NCI-H128 (cell line): ENCODE data around the gene CDK5RAP1.

Experiments
- DNase-seq: peaks from one replicate; lab custom pipeline; 2025; ENCODE audit not compliant: unreplicated experiment; lab: John Stamatoyannopoulos, UW

CDK5RAP1 gene

GRCh38 chr20:33337119-33337518, 64.2 kb downstream of the CDK5RAP1 start:
- no peak for DNase-seq

DNA sequence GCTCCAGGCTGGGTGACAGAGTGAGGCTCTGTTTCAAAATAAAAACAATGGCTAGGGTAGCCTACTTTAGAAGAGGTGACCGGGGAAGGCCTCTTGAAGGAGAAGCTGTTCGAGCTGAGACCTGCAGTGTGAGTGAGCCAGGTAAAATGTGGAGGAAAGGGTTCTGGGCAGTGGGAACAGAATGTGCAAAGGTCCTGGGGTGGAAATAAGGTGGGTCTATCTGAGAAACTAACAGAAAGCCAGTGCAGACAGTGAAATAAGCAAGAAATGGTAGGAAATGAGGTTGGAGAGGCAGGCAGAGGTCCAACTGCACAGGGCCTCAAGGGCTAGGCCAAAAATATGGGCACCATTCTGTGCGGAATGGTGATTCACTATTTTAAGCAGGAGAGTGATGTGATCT, 64.9 kb downstream of the CDK5RAP1 start:
- DNase-seq, result no peak

- DNase-seq, result no peak
Measured at GRCh38 chr20:33334111-33334510, 67.2 kb downstream of the CDK5RAP1 start.

GRCh38 chr20:33333616-33334015, 67.7 kb downstream of the CDK5RAP1 start:
- no peak for DNase-seq

DNA sequence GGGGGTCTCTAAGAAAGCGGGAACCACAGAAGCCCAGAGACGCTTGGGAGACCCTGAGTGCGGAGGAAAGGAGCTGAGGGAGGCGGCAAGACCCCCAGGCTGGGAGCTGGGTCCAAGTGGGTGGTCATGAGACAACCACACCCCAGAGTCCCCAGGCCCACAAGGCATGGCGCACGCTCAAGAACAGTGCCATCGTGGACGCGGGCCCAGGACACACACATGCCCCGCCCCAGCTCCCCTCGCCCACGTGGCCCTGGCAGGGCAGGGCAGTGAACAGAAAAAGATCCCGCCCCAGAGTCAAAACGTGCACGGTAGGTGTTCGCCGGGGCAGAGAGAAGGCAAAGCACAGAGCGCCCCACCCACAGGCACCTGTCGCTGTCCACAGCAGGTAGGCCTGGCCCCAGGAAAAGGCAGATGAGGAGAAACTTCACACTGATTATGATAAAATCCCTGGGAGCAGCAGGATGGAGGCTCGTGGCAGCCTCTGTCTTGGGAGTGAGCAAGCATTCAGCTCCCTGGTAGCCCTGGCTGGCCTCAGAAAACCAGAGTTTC, 68.3 kb downstream of the CDK5RAP1 start:
- no peak for DNase-seq

DNA sequence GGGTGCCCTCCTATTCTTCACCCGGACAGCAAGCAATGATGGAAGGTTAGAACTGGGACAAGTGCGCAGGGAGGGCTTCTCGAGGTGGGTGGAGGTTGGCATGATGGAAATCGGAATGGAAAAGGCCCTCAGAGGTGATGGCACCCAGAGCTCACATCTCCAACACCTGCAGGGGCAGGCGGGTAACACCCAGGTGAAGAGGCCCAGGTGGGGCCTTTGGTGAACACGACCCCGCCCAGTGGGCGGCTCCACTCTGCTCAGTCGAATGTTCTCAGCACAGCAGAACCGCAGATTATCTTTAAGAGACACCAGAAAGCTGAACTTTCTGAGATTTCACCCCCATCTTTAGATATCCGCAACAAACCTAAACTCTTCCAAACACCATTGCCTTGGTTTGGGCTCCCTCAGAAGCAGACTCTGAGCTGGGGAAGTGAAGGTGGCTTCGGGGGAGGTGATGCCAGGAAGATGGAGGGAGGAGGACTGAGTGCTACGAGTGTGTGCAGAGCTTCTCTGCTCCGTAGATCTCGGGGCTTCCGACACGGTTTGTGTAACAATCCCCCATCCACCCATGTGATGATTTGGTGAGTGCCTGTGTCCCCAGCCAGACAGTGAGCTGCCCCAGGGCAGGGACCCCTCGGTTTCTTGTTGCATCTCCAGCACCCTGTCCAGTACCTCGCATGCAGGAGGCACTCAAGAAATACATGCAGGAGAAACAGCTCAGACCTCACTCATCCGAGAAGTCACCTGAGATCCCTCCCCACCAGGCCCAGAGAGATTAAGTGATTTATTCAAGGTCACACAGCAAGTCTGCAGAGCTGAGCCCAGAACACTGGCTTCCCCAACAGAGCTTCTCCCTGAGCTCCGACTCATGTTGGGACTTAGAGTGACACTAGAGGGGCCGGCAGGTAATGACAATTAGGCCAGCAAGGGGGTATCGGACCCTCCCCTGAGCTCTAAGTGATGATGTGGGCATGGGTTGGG, 72.9 kb downstream of the CDK5RAP1 start:
- no peak for DNase-seq

DNA sequence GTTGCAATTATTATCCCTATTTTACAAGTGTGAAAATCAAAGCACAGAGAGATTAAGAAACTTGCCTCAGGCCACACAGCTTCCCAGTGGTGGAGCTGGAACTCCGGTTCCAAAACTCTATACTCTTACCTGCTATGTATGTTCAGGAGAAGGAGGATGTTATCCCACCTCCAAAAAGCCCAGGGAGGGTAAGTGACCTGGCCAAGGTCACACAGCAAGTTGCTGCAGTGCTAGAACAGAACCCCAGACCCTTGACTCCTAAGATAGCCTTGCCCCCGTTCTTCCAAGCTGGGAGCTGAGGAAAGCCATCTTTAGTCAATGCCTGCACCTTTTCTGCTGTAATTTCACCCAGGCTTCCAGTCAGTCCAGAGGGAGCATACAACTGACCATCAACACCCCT, 76.0 kb downstream of the CDK5RAP1 start:
- no peak for DNase-seq

- no peak for DNase-seq
Measured at GRCh38 chr20:33323236-33323635, 78.1 kb downstream of the CDK5RAP1 start.

DNA sequence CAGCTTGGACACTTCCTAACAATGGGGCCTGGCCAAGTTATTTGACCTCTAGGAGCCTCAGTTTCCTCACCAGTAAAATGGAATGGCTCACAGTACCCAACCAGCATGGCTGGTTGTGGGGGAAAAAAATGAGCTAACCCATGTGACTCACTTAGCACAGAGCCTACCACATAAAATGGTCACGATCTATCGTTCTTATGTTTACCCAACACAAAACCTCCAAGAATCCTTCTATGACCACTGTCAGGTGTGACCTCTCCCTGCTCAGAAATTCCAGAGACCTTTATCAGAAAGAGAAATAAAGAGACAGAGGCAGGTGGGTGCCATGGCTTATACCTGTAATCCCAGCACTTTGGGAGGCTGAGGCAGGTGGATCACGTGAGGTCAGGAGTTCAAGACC, 78.9 kb downstream of the CDK5RAP1 start:
- no peak for DNase-seq

DNA sequence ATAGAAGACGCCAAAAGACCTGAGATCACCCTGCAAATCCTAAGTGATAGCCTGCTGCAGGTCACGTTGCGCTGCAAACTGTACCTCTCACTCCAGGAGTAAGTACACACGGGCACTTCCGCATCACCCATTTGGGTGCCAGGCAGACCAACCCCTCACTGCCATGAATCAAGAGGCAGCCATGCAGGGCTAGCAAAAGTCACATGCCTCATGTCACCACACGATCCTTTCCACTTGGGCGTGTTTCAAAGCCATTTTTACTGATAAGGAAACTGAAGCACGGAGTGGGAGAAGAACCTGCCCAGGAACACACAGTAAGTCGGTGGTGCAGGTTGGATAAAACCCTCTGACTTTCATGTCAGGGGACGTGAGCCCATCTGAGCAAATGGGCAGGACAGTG, 81.3 kb downstream of the CDK5RAP1 start:
- DNase-seq, result no peak

DNA sequence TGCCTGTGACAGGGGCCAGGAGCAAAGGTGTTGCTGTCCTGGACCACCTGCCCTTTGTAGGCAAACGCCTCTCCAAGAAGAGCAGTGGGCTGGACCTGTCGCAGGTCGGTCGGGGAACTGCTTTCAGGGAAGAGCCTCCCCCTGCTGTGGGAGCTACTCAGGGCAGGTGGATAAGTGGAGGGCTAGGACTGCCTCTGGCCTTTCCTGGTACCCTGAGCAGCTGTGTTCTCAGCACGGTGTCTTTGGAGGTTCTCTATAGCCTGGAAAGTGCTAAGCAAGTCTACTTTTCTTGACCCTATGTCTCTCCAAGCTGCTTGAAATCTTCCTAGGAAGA, 83.3 kb downstream of the CDK5RAP1 start:
- no peak for DNase-seq

DNA sequence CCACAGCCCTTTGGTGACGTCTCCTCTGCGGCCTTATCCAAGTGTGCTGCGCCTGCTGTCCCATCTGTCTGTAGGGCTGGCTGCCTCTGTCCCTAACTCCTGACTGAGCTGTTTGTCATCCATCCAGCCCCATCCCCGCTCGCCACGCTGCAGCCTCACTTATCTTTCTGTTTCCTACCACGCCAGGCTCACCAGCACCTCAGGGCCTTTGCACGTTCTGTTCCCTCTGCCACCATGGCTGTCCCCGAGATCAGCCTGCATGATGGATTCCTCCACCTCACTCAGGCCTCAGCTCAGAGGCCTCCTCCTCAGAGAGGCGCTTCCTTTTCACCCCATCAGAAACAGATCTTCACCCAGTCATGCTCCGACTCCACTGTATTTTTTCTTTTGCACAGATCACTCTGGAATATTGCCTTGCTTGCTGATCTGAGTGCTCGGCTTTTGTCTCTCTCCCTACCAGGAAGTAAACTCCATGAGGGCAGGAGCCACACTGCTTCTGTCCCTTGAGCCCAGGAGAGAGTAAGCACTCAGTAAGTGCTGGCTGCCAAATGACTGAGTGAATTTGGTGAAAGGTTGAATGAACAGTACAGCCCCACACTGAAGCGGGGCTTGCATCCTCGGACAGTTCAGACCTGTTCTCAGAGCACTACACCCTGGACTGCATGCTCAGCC, 83.8 kb downstream of the CDK5RAP1 start:
- DNase-seq, result no peak

DNA sequence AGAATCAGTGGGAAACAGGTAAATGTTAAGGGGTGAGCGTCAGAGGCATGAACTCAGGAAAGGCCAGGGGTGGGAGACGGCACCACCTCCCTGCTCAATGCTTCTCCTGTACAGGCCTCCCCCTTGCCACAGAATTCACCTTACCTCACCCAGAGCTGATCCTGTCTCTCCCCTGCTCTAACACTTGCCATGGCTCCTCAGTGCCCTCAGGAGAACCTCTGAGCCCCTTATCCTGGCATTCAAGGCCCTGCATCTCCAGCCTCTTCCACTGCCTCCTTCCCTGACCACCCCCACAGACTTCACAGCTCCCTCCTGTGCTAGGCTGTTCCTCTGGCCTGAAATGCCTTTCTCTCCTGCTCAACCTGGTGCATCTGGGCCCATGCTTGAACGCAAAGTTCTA, 84.4 kb downstream of the CDK5RAP1 start:
- no peak for DNase-seq

- no peak for DNase-seq
Measured at GRCh38 chr20:33316343-33316742, 85.0 kb downstream of the CDK5RAP1 start.

DNA sequence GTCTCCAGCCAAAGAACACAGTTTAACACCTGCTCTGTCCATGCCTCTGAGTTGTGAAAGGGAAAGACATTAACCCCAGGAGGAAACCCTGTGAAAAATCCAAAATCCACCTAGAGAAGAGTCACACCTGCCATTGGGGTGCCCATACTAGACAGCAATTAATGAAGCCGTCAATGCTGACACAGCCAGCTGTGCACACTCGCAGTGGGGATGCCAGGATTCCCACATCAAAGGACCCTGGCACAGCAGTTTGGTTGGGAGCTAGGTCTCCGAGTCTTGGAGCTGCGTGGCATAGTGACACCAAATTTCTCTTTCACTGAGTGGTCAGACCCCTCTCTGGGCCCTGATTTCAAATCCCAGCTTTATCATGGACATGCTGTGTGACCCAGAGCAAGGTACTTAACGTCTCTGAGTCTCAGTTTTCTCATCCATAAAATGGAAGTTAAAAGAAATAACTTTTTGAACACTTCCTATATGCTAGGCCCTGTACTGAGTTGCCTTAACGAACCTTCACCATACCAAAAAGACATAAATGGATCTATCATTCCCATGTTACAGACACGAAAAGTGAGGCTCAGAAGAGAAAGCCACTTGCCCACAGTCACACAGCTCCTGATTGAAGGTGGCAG, 87.5 kb downstream of the CDK5RAP1 start:
- DNase-seq, result no peak

- DNase-seq, result no peak
Measured at GRCh38 chr20:33312583-33312982, 88.7 kb downstream of the CDK5RAP1 start.

GRCh38 chr20:33311996-33312395, 89.3 kb downstream of the CDK5RAP1 start:
- DNase-seq, result no peak

DNA sequence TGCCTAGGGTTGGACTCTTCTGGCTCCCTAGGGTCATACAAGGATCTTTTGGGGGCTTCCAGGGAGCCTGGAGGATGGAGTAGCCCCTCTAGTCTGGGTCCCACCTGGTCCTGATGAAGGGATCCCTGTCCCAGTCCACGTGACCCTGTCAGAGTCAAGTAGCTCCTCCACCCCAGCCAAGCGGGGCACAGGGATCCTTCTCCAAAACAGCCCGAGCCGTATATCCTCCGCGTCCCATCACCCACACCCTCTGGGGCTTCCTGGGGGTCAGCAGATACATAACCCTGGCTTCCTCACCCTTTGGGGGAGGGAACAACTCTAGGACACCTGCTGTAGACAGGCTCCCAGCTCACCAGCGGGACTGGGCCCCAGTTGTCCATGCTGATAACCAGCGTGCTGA, 90.3 kb downstream of the CDK5RAP1 start:
- no peak for DNase-seq

DNA sequence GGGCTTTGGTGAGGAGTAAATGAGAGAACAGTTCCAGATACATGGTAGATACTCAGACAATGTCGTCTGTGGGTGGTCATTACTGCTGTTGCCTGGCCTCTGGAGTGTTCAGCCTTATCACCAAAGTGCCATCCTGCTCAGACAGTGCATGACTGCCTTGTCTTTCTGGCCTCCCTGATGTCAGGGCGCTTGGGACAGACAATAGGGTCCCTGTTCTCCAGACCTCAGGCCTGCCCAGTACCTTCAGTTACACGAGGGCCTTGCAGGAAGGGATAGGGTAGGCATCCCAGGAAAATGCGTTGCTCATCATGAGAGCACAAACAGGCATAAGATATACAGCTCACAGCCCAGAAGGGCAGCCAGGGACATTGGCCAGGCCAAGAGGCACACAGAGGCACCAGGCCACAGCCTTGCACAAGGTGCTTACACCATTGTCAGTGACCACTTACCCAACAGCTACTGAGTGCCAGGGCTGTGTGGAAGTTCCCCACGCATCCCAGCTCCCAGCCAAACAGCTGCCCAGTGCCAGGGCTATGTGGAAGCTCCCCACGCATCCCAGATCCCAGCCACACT, 90.9 kb downstream of the CDK5RAP1 start:
- no peak for DNase-seq

DNA sequence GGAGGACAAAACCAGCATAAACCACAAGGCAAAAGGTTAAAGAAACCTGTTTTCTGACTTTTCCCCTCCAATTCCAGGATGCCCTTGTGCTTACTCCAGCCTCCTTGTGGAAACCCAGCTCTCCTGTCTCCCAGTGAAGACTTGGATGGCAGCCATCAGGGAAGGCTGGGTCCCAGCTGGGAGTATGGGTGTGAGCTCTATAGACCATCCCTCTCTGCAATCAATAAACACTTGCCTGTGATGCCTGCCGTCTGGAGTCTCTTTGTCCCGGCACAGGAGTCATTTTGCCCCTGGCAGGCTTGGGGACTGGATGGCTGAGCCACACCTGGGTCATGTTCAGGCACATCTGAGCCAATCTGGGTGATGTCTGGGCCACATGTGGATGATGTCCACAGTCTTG, 91.7 kb downstream of the CDK5RAP1 start:
- no peak for DNase-seq
